ENCODE data around the gene PRSS2.

GRCh38 chr7:142772673-142773072 lies 1.9 kb downstream of the PRSS2 start:
- TF ChIP-seq CTCF (IDR thresholded peaks at IDR 0.05; ENCODE audit: insufficient read depth, low read depth, low read length), result no peak
- TF ChIP-seq EZH2 (IDR thresholded peaks at IDR 0.05; ENCODE audit: insufficient read depth, low read length), result no peak

Measured in astrocyte (in vitro differentiated cells and primary cell).